NB4 (cell line): ENCODE measurements around the gene DGKK.

ENCODE experiments used
- CTCF ChIP-seq: IDR thresholded peaks from one replicate; pipeline ENCODE4 v1.5.1; 2012; ENCODE audit warnings: low read depth, low read length
- MAX ChIP-seq: IDR thresholded peaks from 2 replicates; pipeline ENCODE4 v1.6.1; 2011; ENCODE audit warnings: low read depth, low read length
- POLR2A ChIP-seq: IDR thresholded peaks from 2 replicates; pipeline ENCODE4 v1.6.1; 2011; ENCODE audit warnings: mild to moderate bottlenecking; ENCODE audit not compliant: insufficient read length; ENCODE audit errors: extremely low read depth

- TF ChIP-seq POLR2A: no peak
- no peak for TF ChIP-seq MAX
- TF ChIP-seq CTCF: no peak
Measured at GRCh38 chrX:50471390-50471789, 765 bp upstream of the DGKK start.
